ENCODE results near the gene VSTM2L. TPM values are rescaled to one million over a fixed set of nuclear protein-coding genes. Genes with fewer than 3 reads are reported as not detected.

Gene VSTM2L
- total and polyA plus RNA-seq, 2 of the 4 experiments (the other 2 are of a cell fraction) = 0.18 to 0.19 TPM

DNA sequence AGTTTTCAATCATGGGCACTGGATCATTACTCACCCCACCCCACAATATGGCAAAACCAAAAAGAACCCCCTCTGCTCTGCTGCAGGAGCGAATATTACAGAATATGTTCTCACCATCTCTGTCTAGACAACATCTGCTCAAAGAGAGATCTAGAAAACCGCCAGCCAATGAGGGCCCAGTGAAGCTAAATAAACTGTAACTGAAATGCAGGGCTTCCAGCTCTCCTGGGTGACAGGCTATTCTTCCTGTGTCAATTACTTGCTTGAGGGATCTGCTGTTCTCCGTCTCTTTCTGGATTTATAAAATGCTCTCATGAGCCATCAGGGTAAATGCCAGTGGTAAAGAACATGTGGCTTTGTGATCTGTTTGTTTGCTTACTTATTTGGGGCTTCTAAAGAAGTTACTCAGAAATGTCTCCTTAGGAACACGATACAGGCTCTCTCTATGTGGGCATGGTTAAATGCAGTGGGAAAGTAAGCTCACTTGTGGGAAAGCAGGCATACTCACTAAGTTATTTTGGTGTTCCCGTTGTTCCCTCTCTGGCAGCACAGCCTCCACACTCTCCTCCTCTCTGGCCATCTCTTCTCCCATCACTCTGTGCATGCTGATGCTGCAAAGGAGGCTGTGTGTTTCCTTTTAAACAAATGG lies 85.5 kb downstream of the VSTM2L start:
- no peak overlapping the region for H2AFZ ChIP-seq (replicated peaks; ENCODE audit: low read length, poor library complexity)
- ATAC-seq (ENCODE audit: low read depth) = no peak
- H3K23ac ChIP-seq (ENCODE audit: low read depth, low read length) = no peak overlapping the region
- DNase-seq = no peak
- no peak overlapping the region for H3K4me3 ChIP-seq (ENCODE audit: insufficient read depth, low read depth, low read length)
- peaks cover 21% of the 10 kb centered on the region for H3K4me1 ChIP-seq (ENCODE audit: control insufficient read depth, insufficient read depth, low read length)
- BruUV-seq (replicated peaks) = no TSS peak
- WGBS, 2 experiments (ENCODE audit: extremely low coverage in 2 of 2, insufficient read length in 1 of 2) = no CpG with 5 or more reads among the region's 5 CpGs
- H3K27ac ChIP-seq (ENCODE audit: insufficient read depth, low read length) = no peak overlapping the region
- peaks cover 25% of the 10 kb centered on the region; the same call in 1 of the 2 replicates for H4K20me1 ChIP-seq (ENCODE audit: insufficient read depth, low read length)
- H3K14ac ChIP-seq (replicated peaks; ENCODE audit: low read depth, low read length) = no peak overlapping the region; the same call in 1 of the 2 replicates
- dilution Hi-C loops (cut with HindIII; ENCODE audit: low sequenced_read_pairs, unreplicated experiment) = no loop called here
- H3K4me2 ChIP-seq (ENCODE audit: low read depth, low read length) = no peak overlapping the region
- peaks cover 12% of the 10 kb centered on the region for H3K9me1 ChIP-seq (ENCODE audit: insufficient read depth, low read length)
- no peak overlapping the region for H2AK9ac ChIP-seq (replicated peaks; ENCODE audit: low read depth, low read length, poor library complexity)
- no peaks in the 10 kb centered on the region for H3K27me3 ChIP-seq (ENCODE audit: control insufficient read depth, insufficient read depth, low read length)
- no peak overlapping the region for H3K4ac ChIP-seq (ENCODE audit: low read depth, low read length)
- no peak overlapping the region for H2BK5ac ChIP-seq (ENCODE audit: low read depth, low read length, poor library complexity, severe bottlenecking)
- H3K36me3 ChIP-seq (ENCODE audit: control insufficient read depth, insufficient read depth, low read length) = peaks cover 5% of the 10 kb centered on the region
- ChIA-PET CTCF (no interaction called here), POLR2A (ENCODE audit: unreplicated experiment) (no interaction called here)
- no peak overlapping the region for H2BK15ac ChIP-seq (ENCODE audit: low read depth, low read length)
- H3K56ac ChIP-seq (ENCODE audit: extremely low read depth, insufficient read depth, low read length) = no peak overlapping the region
- no peak overlapping the region for H2BK120ac ChIP-seq (ENCODE audit: low read depth, low read length)
- TF ChIP-seq, protein P1, sequence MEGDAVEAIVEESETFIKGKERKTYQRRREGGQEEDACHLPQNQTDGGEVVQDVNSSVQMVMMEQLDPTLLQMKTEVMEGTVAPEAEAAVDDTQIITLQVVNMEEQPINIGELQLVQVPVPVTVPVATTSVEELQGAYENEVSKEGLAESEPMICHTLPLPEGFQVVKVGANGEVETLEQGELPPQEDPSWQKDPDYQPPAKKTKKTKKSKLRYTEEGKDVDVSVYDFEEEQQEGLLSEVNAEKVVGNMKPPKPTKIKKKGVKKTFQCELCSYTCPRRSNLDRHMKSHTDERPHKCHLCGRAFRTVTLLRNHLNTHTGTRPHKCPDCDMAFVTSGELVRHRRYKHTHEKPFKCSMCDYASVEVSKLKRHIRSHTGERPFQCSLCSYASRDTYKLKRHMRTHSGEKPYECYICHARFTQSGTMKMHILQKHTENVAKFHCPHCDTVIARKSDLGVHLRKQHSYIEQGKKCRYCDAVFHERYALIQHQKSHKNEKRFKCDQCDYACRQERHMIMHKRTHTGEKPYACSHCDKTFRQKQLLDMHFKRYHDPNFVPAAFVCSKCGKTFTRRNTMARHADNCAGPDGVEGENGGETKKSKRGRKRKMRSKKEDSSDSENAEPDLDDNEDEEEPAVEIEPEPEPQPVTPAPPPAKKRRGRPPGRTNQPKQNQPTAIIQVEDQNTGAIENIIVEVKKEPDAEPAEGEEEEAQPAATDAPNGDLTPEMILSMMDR (conservative IDR thresholded peaks at IDR 0.05; ENCODE audit: low read depth, low read length) = no peak
- TF ChIP-seq RAD21 (IDR thresholded peaks at IDR 0.05; ENCODE audit: low read length) (no peak), CEBPB (IDR thresholded peaks at IDR 0.05; ENCODE audit: low read depth, low read length) (no peak), USF2 (IDR thresholded peaks at IDR 0.05; ENCODE audit: low read depth, low read length) (no peak), RFX5 (IDR thresholded peaks at IDR 0.05; ENCODE audit: low read depth, low read length) (no peak), MAZ (IDR thresholded peaks at IDR 0.05; ENCODE audit: borderline replicate concordance, low read depth, low read length) (no peak), NFE2L2 (IDR thresholded peaks at IDR 0.05; ENCODE audit: low read depth, low read length) (no peak), POLR2A (IDR thresholded peaks at IDR 0.05; ENCODE audit: low read depth, low read length) (no peak), BHLHE40 (IDR thresholded peaks at IDR 0.05; ENCODE audit: low read depth, low read length) (no peak), CHD1 (IDR thresholded peaks at IDR 0.05; ENCODE audit: low read depth, low read length) (no peak), SMC3 (IDR thresholded peaks at IDR 0.05; ENCODE audit: low read depth, low read length) (no peak), MAFK (IDR thresholded peaks at IDR 0.05; ENCODE audit: low read depth, low read length) (no peak), MXI1 (IDR thresholded peaks at IDR 0.05; ENCODE audit: borderline replicate concordance, low read depth, low read length) (no peak), FOS (IDR thresholded peaks at IDR 0.05; ENCODE audit: low read depth, low read length) (no peak), RCOR1 (IDR thresholded peaks at IDR 0.05; ENCODE audit: insufficient replicate concordance, low read length) (no peak)
- TF ChIP-seq, protein P2, sequence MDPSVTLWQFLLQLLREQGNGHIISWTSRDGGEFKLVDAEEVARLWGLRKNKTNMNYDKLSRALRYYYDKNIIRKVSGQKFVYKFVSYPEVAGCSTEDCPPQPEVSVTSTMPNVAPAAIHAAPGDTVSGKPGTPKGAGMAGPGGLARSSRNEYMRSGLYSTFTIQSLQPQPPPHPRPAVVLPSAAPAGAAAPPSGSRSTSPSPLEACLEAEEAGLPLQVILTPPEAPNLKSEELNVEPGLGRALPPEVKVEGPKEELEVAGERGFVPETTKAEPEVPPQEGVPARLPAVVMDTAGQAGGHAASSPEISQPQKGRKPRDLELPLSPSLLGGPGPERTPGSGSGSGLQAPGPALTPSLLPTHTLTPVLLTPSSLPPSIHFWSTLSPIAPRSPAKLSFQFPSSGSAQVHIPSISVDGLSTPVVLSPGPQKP (IDR thresholded peaks at IDR 0.05; ENCODE audit: borderline replicate concordance, low read depth, low read length) = no peak
- no peak overlapping the region for H2AK5ac ChIP-seq (ENCODE audit: low read depth, low read length)
- no peak overlapping the region for H4K91ac ChIP-seq (ENCODE audit: insufficient read depth, low read depth, low read length)
- no peak overlapping the region for H4K8ac ChIP-seq (ENCODE audit: low read depth in 2 of 2, low read length in 2 of 2)
- no peak overlapping the region for H4K5ac ChIP-seq (ENCODE audit: low read depth, low read length)
- H3K79me1 ChIP-seq (ENCODE audit: low read depth in 1 of 2, low read length in 2 of 2) = peaks cover 0 to 10% of the 10 kb centered on the region in 2 experiments; a peak in 1 of 4 replicates
- no peak overlapping the region for H2BK20ac ChIP-seq (ENCODE audit: low read depth, low read length)
- in situ Hi-C loops (cut with MboI; ENCODE audit: low sequenced_read_pairs) = no loop called here
- no peak overlapping the region for H3K18ac ChIP-seq (ENCODE audit: low read depth, low read length)
- no peaks in the 10 kb centered on the region for H3K9me3 ChIP-seq (ENCODE audit: control insufficient read depth, insufficient read depth, low read length)
- intact Hi-C loops (cut with micrococcal nuclease) = no loop called here
- no peak overlapping the region for H3K9ac ChIP-seq (ENCODE audit: low read depth, low read length)
